HepG2 (cell line): Measurements from ENCODE around the gene WNK1. TPM values are rescaled to one million over a fixed set of nuclear protein-coding genes. Genes with fewer than 3 reads are reported as not detected.

ENCODE experiments used
- ATAC-seq: fragments of 200-7000 bp; cut with Tn5 transposase; 3 replicates; pipeline ENCODE4 v1.9.1; 2020; ENCODE audit warnings: mild to moderate bottlenecking, moderate library complexity
- BruUV-seq: library from RNA; stranded (reverse); fragments of 400-500 nt; replicated peaks from 2 replicates; lab custom pipeline; 2021; lab: Mats Ljungman, UMichigan
- CTCF ChIA-PET: fragments of 300-600 bp; formaldehyde crosslinking; extraction: SDS; loops from one replicate; lab custom pipeline; 2021; ENCODE audit warnings: low total read pairs, inconsistent platforms, low intra/inter-chr PET ratio; lab: Yijun Ruan, JAX
- POLR2A ChIA-PET: fragments of 350-600 bp; sonication (Branson Sonifier 250); formaldehyde crosslinking; loops from one replicate; lab custom pipeline; 2020; ENCODE audit warnings: antibody characterized with exemption, inconsistent platforms; lab: Yijun Ruan, JAX
- DNase-seq: peaks from one replicate; pipeline ENCODE4 v3.0.0-alpha.2; 2015; ENCODE audit warnings: low spot score
- FAIRE-seq: peaks from 3 replicates; lab custom pipeline; 2011; peaks lifted over from hg19 to GRCh38; lab: Jason Lieb, UNC
- H2AFZ ChIP-seq: one replicate; pipeline ENCODE4 v1.6.1; 2011; ENCODE audit warnings: low read length, inconsistent platforms
- H3K27ac ChIP-seq: fragments of 300-600 bp; 3 replicates; pipeline ENCODE4 v1.8.0; 2011; ENCODE audit warnings: mixed run types, mild to moderate bottlenecking, mixed read lengths, low read length, inconsistent platforms; ENCODE audit not compliant: insufficient read depth; ENCODE audit errors: extremely low read length
- H3K27me3 ChIP-seq, 2 experiments: fragments of 200-600 bp in 1 of 2; 2 replicates in 1 of 2; 3 replicates in 1 of 2; pipeline versions ENCODE4 v1.6.0 to v1.8.0; 2011; ENCODE audit warnings: low read length in 2 of 2, mild to moderate bottlenecking in 2 of 2, moderate library complexity in 2 of 2, inconsistent platforms in 1 of 2; ENCODE audit not compliant: insufficient read depth in 2 of 2, control insufficient read depth in 1 of 2
- H3K36me3 ChIP-seq, 2 experiments: fragments of 200-600 bp in 1 of 2; replicated peaks in 1 of 2; 2 replicates in 1 of 2; 3 replicates in 1 of 2; pipeline versions ENCODE4 v1.5.1 to v1.8.0; 2011; ENCODE audit warnings: low read length in 2 of 2, inconsistent platforms in 1 of 2; ENCODE audit not compliant: insufficient read depth in 2 of 2, control insufficient read depth in 1 of 2
- H3K4me1 ChIP-seq: 2 replicates; pipeline ENCODE4 v1.5.1; 2012; ENCODE audit warnings: low read length, inconsistent platforms; ENCODE audit not compliant: insufficient read depth
- H3K4me2 ChIP-seq: 2 replicates; pipeline ENCODE4 v1.6.0; 2011; ENCODE audit warnings: low read depth, low read length, inconsistent platforms
- H3K4me3 ChIP-seq, 3 experiments: fragments of 200-600 bp in 1 of 3; sonication (generic), shearing (Covaris generic) in 1 of 3; replicated peaks in 1 of 3; 2 replicates each; pipeline ENCODE4 v1.5.1; 2011 to 2016; ENCODE audit warnings: low read length in 3 of 3, inconsistent platforms in 2 of 3, low read depth in 2 of 3, mild to moderate bottlenecking in 2 of 3, control low read depth in 1 of 3, mixed read lengths in 1 of 3; ENCODE audit not compliant: insufficient read depth in 1 of 3
- H3K79me2 ChIP-seq: one replicate; pipeline ENCODE4 v1.6.1; 2011; ENCODE audit warnings: low read length, inconsistent platforms; ENCODE audit not compliant: insufficient read depth
- H3K9ac ChIP-seq: 2 replicates; pipeline ENCODE4 v1.6.0; 2011; ENCODE audit warnings: mild to moderate bottlenecking, low read depth, low read length, inconsistent platforms; ENCODE audit not compliant: insufficient read depth
- H3K9me3 ChIP-seq: 2 replicates; pipeline ENCODE4 v1.5.1; 2012; ENCODE audit warnings: mild to moderate bottlenecking, low read length
- H4K20me1 ChIP-seq: 2 replicates; pipeline ENCODE4 v1.6.0; 2011; ENCODE audit warnings: inconsistent platforms, mild to moderate bottlenecking, low read length, moderate library complexity; ENCODE audit not compliant: insufficient read depth
- BCL6 ChIP-seq: IDR thresholded peaks from 2 replicates; pipeline ENCODE4 v1.6.1; 2016; ENCODE audit warnings: missing genetic modification reagents, missing compliant biosample characterization
- DR1 ChIP-seq: sonication (generic); formaldehyde crosslinking; IDR thresholded peaks from 2 replicates; pipeline ENCODE4 v1.8.0; 2021; ENCODE audit warnings: mild to moderate bottlenecking, missing genetic modification reagents, inconsistent platforms
- ELF1 ChIP-seq: sonication (generic); formaldehyde crosslinking; IDR thresholded peaks from 2 replicates; pipeline ENCODE4 v1.4.0; 2020; ENCODE audit warnings: missing genetic modification reagents
- HNRNPLL ChIP-seq: fragments of 200-400 bp; formaldehyde crosslinking; IDR thresholded peaks from 2 replicates; pipeline ENCODE4 v1.6.1; 2017; ENCODE audit warnings: mild to moderate bottlenecking, low read depth, low read length; ENCODE audit not compliant: poor library complexity, severe bottlenecking
- KDM5A ChIP-seq: fragments of 200-600 bp; sonication (generic); IDR thresholded peaks from 2 replicates; pipeline ENCODE4 v1.7.0; 2018; ENCODE audit warnings: antibody characterized with exemption, mild to moderate bottlenecking, low read length, borderline replicate concordance
- NR2F1 ChIP-seq, 2 experiments: fragments of 450-650 bp in 1 of 2; formaldehyde crosslinking in 1 of 2; IDR thresholded peaks; 2 replicates each; pipeline versions ENCODE4 v1.5.0 to v1.6.1; 2016 to 2020; ENCODE audit warnings: mild to moderate bottlenecking in 1 of 2, missing compliant biosample characterization in 1 of 2, missing genetic modification reagents in 1 of 2, moderate library complexity in 1 of 2
- SRSF9 ChIP-seq: fragments of 200-400 bp; formaldehyde crosslinking; IDR thresholded peaks from 2 replicates; pipeline ENCODE4 v1.6.1; 2018; ENCODE audit warnings: borderline replicate concordance, mild to moderate bottlenecking, low read depth, low read length; ENCODE audit not compliant: insufficient read depth, poor library complexity, severe bottlenecking
- TP53 ChIP-seq: sonication (generic); formaldehyde crosslinking; conservative IDR thresholded peaks from 2 replicates; pipeline ENCODE4 v1.4.0; 2020; ENCODE audit warnings: missing genetic modification reagents
- ZFP36L1 ChIP-seq: sonication (generic); formaldehyde crosslinking; IDR thresholded peaks from 2 replicates; pipeline ENCODE4 v1.8.0; 2022; ENCODE audit warnings: mild to moderate bottlenecking, missing genetic modification reagents, moderate library complexity
- ZNF10 ChIP-seq: sonication (generic); formaldehyde crosslinking; IDR thresholded peaks from 2 replicates; pipeline ENCODE4 v1.4.0; 2020; ENCODE audit warnings: mild to moderate bottlenecking, low read depth, missing genetic modification reagents, borderline replicate concordance
- ZNF451 ChIP-seq: sonication (generic); formaldehyde crosslinking; IDR thresholded peaks from 2 replicates; pipeline ENCODE4 v1.5.0; 2020; ENCODE audit warnings: mild to moderate bottlenecking, missing genetic modification reagents
- ZNF484 ChIP-seq: sonication (generic); formaldehyde crosslinking; IDR thresholded peaks from 2 replicates; pipeline ENCODE4 v1.5.1; 2020; ENCODE audit warnings: mild to moderate bottlenecking, low read depth, missing genetic modification reagents, borderline replicate concordance
- ZNF605 ChIP-seq: sonication (generic); formaldehyde crosslinking; IDR thresholded peaks from 2 replicates; pipeline ENCODE4 v1.8.0; 2022; ENCODE audit warnings: mild to moderate bottlenecking, missing genetic modification reagents
- ZNF652 ChIP-seq: IDR thresholded peaks from 2 replicates; pipeline ENCODE4 v1.6.1; 2016; ENCODE audit warnings: low read depth, borderline replicate concordance
- ZNF773 ChIP-seq: sonication (generic); formaldehyde crosslinking; IDR thresholded peaks from 2 replicates; pipeline ENCODE4 v1.4.0; 2020; ENCODE audit warnings: missing genetic modification reagents, borderline replicate concordance
- ZSCAN22 ChIP-seq: sonication (generic); formaldehyde crosslinking; IDR thresholded peaks from 2 replicates; pipeline ENCODE4 v1.4.0; 2020; ENCODE audit warnings: mild to moderate bottlenecking, missing genetic modification reagents
- WGBS: methylation state at CpG from one replicate; pipeline ENCODE4 v1.1.6; 2017; ENCODE audit warnings: low lambda C conversion rate; 5-methylcytosine and 5-hydroxymethylcytosine counted together
- in situ Hi-C: cut with HindIII; loops from 2 replicates; pipeline ENCODE4 v1.10.0; 2017; ENCODE audit warnings: low pct_unique_long_range_greater_than_20kb; ENCODE audit not compliant: extremely low pct_ligation_motif_present
- intact Hi-C: fragments of 100-400 bp; cut with micrococcal nuclease; formaldehyde crosslinking; loops from one replicate; pipeline ENCODE4 v1.10.0; 2022; ENCODE audit not compliant: unreplicated experiment
- polyA plus RNA-seq, 8 experiments: library from polyadenylated mRNA; depleted of rRNA in 3 of 8; stranded (reverse) in 7 of 8; unstranded in 1 of 8; fragments of >200 nt; fragmentation: Illumina TruSeq in 4 of 8; extraction: Trizol in 4 of 8; gene quantifications; 2 replicates each; pipeline versions ENCODE4 v1.2.1 to v1.2.3, GENCODE V29; 2011 to 2016; ENCODE audit warnings: low read depth in 4 of 8, missing spikeins in 1 of 8, mixed read lengths in 1 of 8; ENCODE audit not compliant: insufficient read depth in 1 of 8
- total RNA-seq, 5 experiments: library from RNA; depleted of rRNA; stranded (reverse); fragments of >200 nt; fragmentation: Illumina TruSeq; extraction: Trizol; gene quantifications; 2 replicates each; pipeline ENCODE4 v1.2.3, GENCODE V29; 2016; ENCODE audit warnings: low read depth in 1 of 5
- TF ChIP-seq, protein P1 (sequence below): sonication (generic); formaldehyde crosslinking; IDR thresholded peaks from 2 replicates; pipeline ENCODE4 v1.5.0; 2020; ENCODE audit warnings: mild to moderate bottlenecking, low read depth, missing genetic modification reagents, borderline replicate concordance
- TF ChIP-seq, protein P2 (sequence below): sonication (generic); formaldehyde crosslinking; IDR thresholded peaks from 2 replicates; pipeline ENCODE4 v1.9.0; 2022; ENCODE audit warnings: low read depth, missing genetic modification reagents
- TF ChIP-seq, protein P3 (sequence below): sonication (generic); formaldehyde crosslinking; IDR thresholded peaks from 2 replicates; pipeline ENCODE4 v1.4.0; 2020; ENCODE audit warnings: mild to moderate bottlenecking, missing genetic modification reagents, borderline replicate concordance

WNK1 gene
- total and polyA plus RNA-seq, 2 of the 13 experiments (the other 11 are each of a cell fraction or from before 2014, with no cell fraction given), result 31.1 to 54.8 TPM

DNA sequence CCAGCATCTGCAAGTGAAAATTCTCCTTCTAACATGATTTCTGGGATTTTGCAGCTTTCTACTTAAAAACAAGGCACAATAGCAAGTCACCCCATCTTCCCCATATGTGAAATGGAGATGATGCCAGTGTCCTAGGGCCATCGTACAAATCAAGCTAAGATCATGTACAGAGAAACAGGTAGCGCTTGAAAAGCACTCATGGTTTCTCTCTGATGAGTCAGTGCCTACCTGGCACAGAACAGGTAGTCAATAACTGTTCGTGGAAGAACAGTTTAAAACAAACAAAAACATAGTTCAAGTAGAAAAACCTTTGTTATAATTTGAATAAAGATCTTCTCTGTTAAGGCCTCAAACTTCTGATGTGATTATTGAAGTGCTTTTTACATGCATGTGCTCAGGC, 150.2 kb downstream of the WNK1 start:
- Histone ChIP-seq H2AFZ (no peak overlapping the region), H3K79me2 (no peaks in the 10 kb centered on the region), H3K27me3 (no peaks in the 10 kb centered on the region), H3K9ac (no peak overlapping the region), H3K4me3 (no peak overlapping the region), H3K36me3 (peaks cover 32 to 91% of the 10 kb centered on the region in 2 experiments), H3K4me2 (no peak overlapping the region), H3K27ac (no peak overlapping the region), H3K9me3 (no peaks in the 10 kb centered on the region), H3K4me1 (no peaks in the 10 kb centered on the region), H4K20me1 (no peaks in the 10 kb centered on the region; the same call in 1 of the 2 replicates)
- in situ Hi-C loops, result no loop called here
- CTCF ChIA-PET, result no interaction called here
- POLR2A ChIA-PET, result no interaction called here
- intact Hi-C loops, result no loop called here
- no peak for DNase-seq
- ATAC-seq, result no peak
- 92% methylated on average over 3 of the region's 3 CpGs for WGBS
- no peak for FAIRE-seq
- no TSS peak for BruUV-seq
- TF ChIP-seq, protein P1, sequence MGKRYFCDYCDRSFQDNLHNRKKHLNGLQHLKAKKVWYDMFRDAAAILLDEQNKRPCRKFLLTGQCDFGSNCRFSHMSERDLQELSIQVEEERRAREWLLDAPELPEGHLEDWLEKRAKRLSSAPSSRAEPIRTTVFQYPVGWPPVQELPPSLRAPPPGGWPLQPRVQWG (CRISPR knock-in tag), result no peak
- TF ChIP-seq NR2F1 (CRISPR knock-in tag; IDR thresholded peaks at IDR 0.05) (no peak), ZSCAN22 (CRISPR knock-in tag) (no peak), TP53 (CRISPR knock-in tag) (no peak), ZNF10 (no peak), DR1 (CRISPR knock-in tag) (no peak), BCL6 (no peak), ZFP36L1 (CRISPR knock-in tag) (no peak), ZNF773 (no peak), HNRNPLL (no peak), SRSF9 (no peak), ZNF652 (no peak), ZNF605 (CRISPR knock-in tag) (no peak), ELF1 (CRISPR knock-in tag) (no peak), KDM5A (no peak), ZNF484 (CRISPR knock-in tag) (no peak), ZNF451 (CRISPR knock-in tag) (no peak)
- TF ChIP-seq, protein P2, sequence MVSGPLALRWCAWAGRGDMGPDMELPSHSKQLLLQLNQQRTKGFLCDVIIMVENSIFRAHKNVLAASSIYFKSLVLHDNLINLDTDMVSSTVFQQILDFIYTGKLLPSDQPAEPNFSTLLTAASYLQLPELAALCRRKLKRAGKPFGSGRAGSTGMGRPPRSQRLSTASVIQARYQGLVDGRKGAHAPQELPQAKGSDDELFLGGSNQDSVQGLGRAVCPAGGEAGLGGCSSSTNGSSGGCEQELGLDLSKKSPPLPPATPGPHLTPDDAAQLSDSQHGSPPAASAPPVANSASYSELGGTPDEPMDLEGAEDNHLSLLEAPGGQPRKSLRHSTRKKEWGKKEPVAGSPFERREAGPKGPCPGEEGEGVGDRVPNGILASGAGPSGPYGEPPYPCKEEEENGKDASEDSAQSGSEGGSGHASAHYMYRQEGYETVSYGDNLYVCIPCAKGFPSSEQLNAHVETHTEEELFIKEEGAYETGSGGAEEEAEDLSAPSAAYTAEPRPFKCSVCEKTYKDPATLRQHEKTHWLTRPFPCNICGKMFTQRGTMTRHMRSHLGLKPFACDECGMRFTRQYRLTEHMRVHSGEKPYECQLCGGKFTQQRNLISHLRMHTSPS, result no peak
- TF ChIP-seq, protein P3, sequence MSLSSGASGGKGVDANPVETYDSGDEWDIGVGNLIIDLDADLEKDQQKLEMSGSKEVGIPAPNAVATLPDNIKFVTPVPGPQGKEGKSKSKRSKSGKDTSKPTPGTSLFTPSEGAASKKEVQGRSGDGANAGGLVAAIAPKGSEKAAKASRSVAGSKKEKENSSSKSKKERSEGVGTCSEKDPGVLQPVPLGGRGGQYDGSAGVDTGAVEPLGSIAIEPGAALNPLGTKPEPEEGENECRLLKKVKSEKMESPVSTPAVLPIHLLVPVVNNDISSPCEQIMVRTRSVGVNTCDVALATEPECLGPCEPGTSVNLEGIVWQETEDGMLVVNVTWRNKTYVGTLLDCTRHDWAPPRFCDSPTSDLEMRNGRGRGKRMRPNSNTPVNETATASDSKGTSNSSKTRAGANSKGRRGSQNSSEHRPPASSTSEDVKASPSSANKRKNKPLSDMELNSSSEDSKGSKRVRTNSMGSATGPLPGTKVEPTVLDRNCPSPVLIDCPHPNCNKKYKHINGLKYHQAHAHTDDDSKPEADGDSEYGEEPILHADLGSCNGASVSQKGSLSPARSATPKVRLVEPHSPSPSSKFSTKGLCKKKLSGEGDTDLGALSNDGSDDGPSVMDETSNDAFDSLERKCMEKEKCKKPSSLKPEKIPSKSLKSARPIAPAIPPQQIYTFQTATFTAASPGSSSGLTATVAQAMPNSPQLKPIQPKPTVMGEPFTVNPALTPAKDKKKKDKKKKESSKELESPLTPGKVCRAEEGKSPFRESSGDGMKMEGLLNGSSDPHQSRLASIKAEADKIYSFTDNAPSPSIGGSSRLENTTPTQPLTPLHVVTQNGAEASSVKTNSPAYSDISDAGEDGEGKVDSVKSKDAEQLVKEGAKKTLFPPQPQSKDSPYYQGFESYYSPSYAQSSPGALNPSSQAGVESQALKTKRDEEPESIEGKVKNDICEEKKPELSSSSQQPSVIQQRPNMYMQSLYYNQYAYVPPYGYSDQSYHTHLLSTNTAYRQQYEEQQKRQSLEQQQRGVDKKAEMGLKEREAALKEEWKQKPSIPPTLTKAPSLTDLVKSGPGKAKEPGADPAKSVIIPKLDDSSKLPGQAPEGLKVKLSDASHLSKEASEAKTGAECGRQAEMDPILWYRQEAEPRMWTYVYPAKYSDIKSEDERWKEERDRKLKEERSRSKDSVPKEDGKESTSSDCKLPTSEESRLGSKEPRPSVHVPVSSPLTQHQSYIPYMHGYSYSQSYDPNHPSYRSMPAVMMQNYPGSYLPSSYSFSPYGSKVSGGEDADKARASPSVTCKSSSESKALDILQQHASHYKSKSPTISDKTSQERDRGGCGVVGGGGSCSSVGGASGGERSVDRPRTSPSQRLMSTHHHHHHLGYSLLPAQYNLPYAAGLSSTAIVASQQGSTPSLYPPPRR, result no peak
